GM23248 (cell line): ENCODE results near the gene CXCR5. TPM values are rescaled to one million over a fixed set of nuclear protein-coding genes. Genes with fewer than 3 reads are reported as not detected.

Experiments used
- DNase-seq: peaks from one replicate; pipeline ENCODE4 v3.0.0-alpha.2; 2015
- H2AFZ ChIP-seq: fragments of 200-600 bp; sonication (generic); 2 replicates; pipeline ENCODE4 v1.6.1; 2016; ENCODE audit warnings: antibody characterized with exemption
- H3F3A ChIP-seq: fragments of 200-600 bp; sonication (generic); 2 replicates; pipeline ENCODE4 v1.6.1; 2016; ENCODE audit warnings: mild to moderate bottlenecking, antibody characterized with exemption, mixed run types; ENCODE audit not compliant: insufficient read depth
- H3K27ac ChIP-seq: fragments of 200-600 bp; sonication (generic); 2 replicates; pipeline ENCODE4 v1.5.1; 2016; ENCODE audit warnings: mild to moderate bottlenecking
- H3K27me3 ChIP-seq: fragments of 200-600 bp; sonication (generic); replicated peaks from 2 replicates; pipeline ENCODE4 v1.6.1; 2016; ENCODE audit warnings: mild to moderate bottlenecking; ENCODE audit not compliant: insufficient read depth
- H3K36me3 ChIP-seq: fragments of 200-600 bp; sonication (generic); 2 replicates; pipeline ENCODE4 v1.6.1; 2016; ENCODE audit warnings: low read depth, mild to moderate bottlenecking
- H3K4me1 ChIP-seq: fragments of 200-600 bp; sonication (generic); 2 replicates; pipeline ENCODE4 v1.6.1; 2016; ENCODE audit warnings: mild to moderate bottlenecking; ENCODE audit not compliant: insufficient read depth
- H3K4me2 ChIP-seq: fragments of 200-600 bp; sonication (generic); one replicate; pipeline ENCODE4 v1.6.1; 2016; ENCODE audit warnings: mild to moderate bottlenecking; ENCODE audit not compliant: unreplicated experiment
- H3K4me3 ChIP-seq: fragments of 200-600 bp; sonication (generic); 2 replicates; pipeline ENCODE4 v1.5.1; 2016; ENCODE audit warnings: mild to moderate bottlenecking
- H3K79me2 ChIP-seq: fragments of 200-600 bp; sonication (generic); 2 replicates; pipeline ENCODE4 v1.6.1; 2016; ENCODE audit warnings: mild to moderate bottlenecking; ENCODE audit not compliant: insufficient read depth
- H3K9ac ChIP-seq: fragments of 200-600 bp; sonication (generic); 2 replicates; pipeline ENCODE4 v1.6.1; 2016; ENCODE audit warnings: mild to moderate bottlenecking
- H3K9me2 ChIP-seq: fragments of 200-600 bp; sonication (generic); 2 replicates; pipeline ENCODE4 v1.6.1; 2016; ENCODE audit warnings: mixed run types, mild to moderate bottlenecking, moderate library complexity; ENCODE audit not compliant: insufficient read depth
- H3K9me3 ChIP-seq: fragments of 200-600 bp; sonication (generic); one replicate; pipeline ENCODE4 v1.6.1; 2017; ENCODE audit warnings: low read depth
- H4K20me1 ChIP-seq: fragments of 200-600 bp; sonication (generic); 2 replicates; pipeline ENCODE4 v1.6.0; 2016; ENCODE audit not compliant: insufficient read depth
- EZH2 ChIP-seq: fragments of 200-600 bp; sonication (generic); IDR thresholded peaks from 2 replicates; pipeline ENCODE4 v1.6.1; 2018; ENCODE audit warnings: antibody characterized with exemption, mild to moderate bottlenecking; ENCODE audit not compliant: insufficient read depth, poor library complexity, severe bottlenecking
- EZH2phosphoT487 ChIP-seq: fragments of 200-600 bp; sonication (generic); IDR thresholded peaks from 2 replicates; pipeline ENCODE4 v1.6.1; 2018; ENCODE audit warnings: antibody characterized with exemption, moderate library complexity, mild to moderate bottlenecking, low read depth; ENCODE audit not compliant: insufficient read depth
- WGBS, 2 experiments: methylation state at CpG; one replicate each; pipeline ENCODE4 v1.1.6; 2015 to 2017; ENCODE audit warnings: low lambda C conversion rate in 2 of 2, low coverage in 1 of 2; ENCODE audit errors: missing lambda C conversion rate in 2 of 2; 5-methylcytosine and 5-hydroxymethylcytosine counted together
- in situ Hi-C: fragments of 300-500 bp; cut with MboI; formaldehyde crosslinking; loops from 2 replicates; pipeline ENCODE4 v1.15.0; 2020
- polyA plus RNA-seq: library from polyadenylated mRNA; unstranded; fragments of >200 nt; fragmentation: Nextera tagmentation; extraction: Ambion mirVana; gene quantifications from 2 replicates; pipeline ENCODE4 v1.2.1, GENCODE V29; 2016
- total RNA-seq: library from RNA; depleted of rRNA; stranded (reverse); fragments of >200 nt; shearing (Covaris generic); gene quantifications from 2 replicates; pipeline ENCODE4 v1.2.3, GENCODE V29; 2014

Gene CXCR5
- total and polyA plus RNA-seq, 2 experiments from 2014 or later = not detected

DNA sequence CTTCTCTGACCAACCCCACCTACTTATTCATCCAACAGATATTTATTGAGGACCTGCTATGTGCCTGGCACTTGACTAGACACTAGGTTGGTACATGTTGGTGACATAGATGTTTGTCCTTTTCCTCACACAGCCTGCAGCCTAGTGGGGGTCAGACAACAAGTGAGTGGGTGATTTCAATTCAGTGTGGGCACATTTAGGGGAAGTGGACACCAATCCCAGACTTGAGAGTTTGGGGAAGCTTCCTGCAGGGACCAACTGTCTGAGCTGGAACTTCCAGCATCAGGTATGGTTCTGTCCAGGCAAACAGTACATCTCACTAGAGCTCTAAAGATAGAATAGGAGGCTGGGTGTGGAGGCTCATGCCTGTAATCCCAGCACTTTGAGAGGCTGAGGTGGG lies 47.9 kb downstream of the CXCR5 start:
- H4K20me1 ChIP-seq = no peaks in the 10 kb centered on the region
- no peaks in the 10 kb centered on the region for H3K27me3 ChIP-seq
- TF ChIP-seq EZH2 (no peak), EZH2phosphoT487 (no peak)
- H3K4me2 ChIP-seq = no peak overlapping the region
- in situ Hi-C loops = no loop called here
- H3K36me3 ChIP-seq = no peaks in the 10 kb centered on the region
- H3K9me2 ChIP-seq = no peaks in the 10 kb centered on the region
- no peak overlapping the region for H3K4me3 ChIP-seq
- 0 out of 2 replicates have a peak, but pooled peaks cover 6% of the 10 kb centered on the region for H3F3A ChIP-seq
- H3K9me3 ChIP-seq = no peaks in the 10 kb centered on the region
- no peak overlapping the region for H3K27ac ChIP-seq
- H2AFZ ChIP-seq = no peak overlapping the region
- 0 out of 2 replicates have a peak, but pooled peaks cover 9% of the 10 kb centered on the region for H3K79me2 ChIP-seq
- DNase-seq = no peak
- no peak overlapping the region for H3K9ac ChIP-seq
- peaks cover 9% of the 10 kb centered on the region; the same call in 1 of the 2 replicates for H3K4me1 ChIP-seq

DNA sequence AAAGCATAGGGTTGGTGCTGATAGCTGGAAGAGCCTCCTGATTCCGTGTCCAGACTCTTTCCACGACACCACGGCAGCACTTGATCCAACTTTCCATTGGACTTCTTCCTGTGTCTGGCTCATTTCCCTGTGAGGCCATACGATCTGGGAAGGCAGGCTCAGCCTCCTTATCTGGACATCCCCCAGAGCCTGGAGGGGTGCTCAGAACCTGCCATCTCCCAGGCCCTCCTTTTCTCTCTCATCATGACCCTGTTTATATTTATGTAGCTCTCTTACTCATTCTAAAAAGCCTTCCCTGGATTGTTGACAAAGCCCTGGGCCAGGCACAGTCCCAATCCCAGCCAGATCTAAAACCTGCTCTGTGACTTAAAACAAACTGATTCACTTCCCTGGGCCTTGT lies 49.8 kb downstream of the CXCR5 start:
- H3K9ac ChIP-seq = no peak overlapping the region
- H3K4me2 ChIP-seq = no peak overlapping the region
- H3K9me3 ChIP-seq = no peaks in the 10 kb centered on the region
- no peak overlapping the region for H3K4me3 ChIP-seq
- WGBS, 2 experiments = 11 to 14% methylated on average over 4 of the region's 4 CpGs
- no peak overlapping the region for H3K27ac ChIP-seq
- peaks cover 6% of the 10 kb centered on the region for H3F3A ChIP-seq
- in situ Hi-C loops = no loop called here
- H2AFZ ChIP-seq = no peak overlapping the region
- H3K4me1 ChIP-seq = peaks cover 11% of the 10 kb centered on the region
- DNase-seq = peak; percentile 37
- no peaks in the 10 kb centered on the region for H3K79me2 ChIP-seq
- TF ChIP-seq EZH2phosphoT487 (no peak), EZH2 (no peak)
- H3K27me3 ChIP-seq = no peaks in the 10 kb centered on the region
- no peaks in the 10 kb centered on the region for H3K36me3 ChIP-seq
- H3K9me2 ChIP-seq = no peaks in the 10 kb centered on the region
- no peaks in the 10 kb centered on the region for H4K20me1 ChIP-seq

GRCh38 chr11:118935376-118935775 lies 51.7 kb downstream of the CXCR5 start:
- TF ChIP-seq EZH2phosphoT487 (no peak), EZH2 (no peak)
- peaks cover 13% of the 10 kb centered on the region for H3F3A ChIP-seq
- H4K20me1 ChIP-seq = no peaks in the 10 kb centered on the region
- no peaks in the 10 kb centered on the region for H3K9me3 ChIP-seq
- no peaks in the 10 kb centered on the region for H3K79me2 ChIP-seq
- H3K27ac ChIP-seq = no peak overlapping the region
- H3K9ac ChIP-seq = no peak overlapping the region
- no peaks in the 10 kb centered on the region for H3K9me2 ChIP-seq
- no peak overlapping the region for H3K4me3 ChIP-seq
- peaks cover 14% of the 10 kb centered on the region for H3K4me1 ChIP-seq
- no peak overlapping the region for H2AFZ ChIP-seq
- H3K27me3 ChIP-seq = no peaks in the 10 kb centered on the region
- no peaks in the 10 kb centered on the region for H3K36me3 ChIP-seq
- H3K4me2 ChIP-seq = no peak overlapping the region
- in situ Hi-C loops = no loop called here
- DNase-seq = no peak
- 81 to 82% methylated on average over 8 of the region's 8 CpGs for WGBS, 2 experiments

DNA sequence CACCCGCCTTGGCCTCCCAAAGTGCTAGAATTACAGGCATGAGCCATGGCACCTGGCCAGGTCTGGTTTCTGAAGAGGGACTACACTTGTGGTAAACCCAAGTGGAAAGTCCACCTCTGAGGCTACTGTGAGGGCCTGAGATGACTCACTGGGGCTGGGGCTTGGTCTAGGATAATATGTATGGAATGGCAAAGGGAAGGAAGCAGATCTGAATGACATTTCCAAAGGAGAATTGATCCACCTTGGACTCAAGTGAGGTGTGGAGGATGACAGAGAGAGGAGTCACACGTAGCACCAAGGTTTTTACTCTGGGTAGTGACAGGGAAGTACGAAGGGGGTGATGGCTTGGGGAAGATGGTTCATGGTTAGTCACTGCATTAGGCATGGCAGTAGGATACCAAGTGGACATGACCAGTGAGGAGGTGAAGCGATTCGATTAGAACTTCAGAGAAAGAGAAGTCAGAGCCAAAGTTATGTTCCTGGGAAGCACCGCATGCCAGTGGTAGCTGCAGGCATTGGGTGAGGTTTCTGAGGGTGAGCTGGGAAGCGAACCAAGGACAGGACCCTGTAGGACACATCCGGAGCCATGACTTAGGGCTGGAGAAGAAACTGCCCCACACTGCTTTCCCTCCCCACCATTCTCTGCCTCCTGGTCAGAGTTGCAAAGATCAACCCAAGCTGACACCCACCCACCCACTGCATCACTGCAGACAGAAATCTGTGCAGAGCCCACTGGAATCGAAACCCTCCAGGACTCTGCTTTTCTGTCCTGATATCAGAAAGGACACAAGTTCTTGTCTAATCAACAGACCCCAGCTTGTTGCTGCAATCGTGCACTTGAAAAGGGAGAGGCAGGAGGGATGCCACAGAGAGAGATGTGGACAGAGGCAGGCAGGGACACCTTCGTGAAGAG lies 55.1 kb downstream of the CXCR5 start:
- Histone ChIP-seq H3K4me3 (no peak overlapping the region), H3K36me3 (no peaks in the 10 kb centered on the region), H3K27ac (no peak overlapping the region), H3K4me1 (peaks cover 14% of the 10 kb centered on the region), H3K27me3 (no peaks in the 10 kb centered on the region), H3K79me2 (no peaks in the 10 kb centered on the region), H3K4me2 (no peak overlapping the region), H3K9ac (no peak overlapping the region), H3F3A (peaks cover 13% of the 10 kb centered on the region), H4K20me1 (no peaks in the 10 kb centered on the region), H2AFZ (no peak overlapping the region), H3K9me2 (no peaks in the 10 kb centered on the region), H3K9me3 (no peaks in the 10 kb centered on the region)
- TF ChIP-seq EZH2 = no peak
- in situ Hi-C loops = no loop called here
- peak; percentile 68 for DNase-seq
- 42 to 44% methylated on average over 11 of the region's 11 CpGs for WGBS, 2 experiments
